AG04449 (cell line): ENCODE results near the gene TNK2.

Experiments
- CTCF ChIA-PET: fragments of 350-600 bp; formaldehyde crosslinking; extraction: SDS; loops from one replicate; lab custom pipeline; 2021; ENCODE audit warnings: antibody characterized with exemption; lab: Yijun Ruan, JAX
- POLR2A ChIA-PET: fragments of 400-600, 350-600 bp; formaldehyde crosslinking; extraction: SDS; loops from one replicate; lab custom pipeline; 2020; ENCODE audit warnings: antibody characterized with exemption, inconsistent platforms; lab: Yijun Ruan, JAX
- DNase-seq: peaks from one replicate; pipeline ENCODE4 v3.0.0-alpha.2; 2010; ENCODE audit warnings: low read depth, low spot score
- H3K4me3 ChIP-seq: 2 replicates; pipeline ENCODE4 v1.5.1; 2011; ENCODE audit warnings: low read depth, mild to moderate bottlenecking, control low read depth, low read length
- CTCF ChIP-seq: IDR thresholded peaks from one replicate; pipeline ENCODE4 v1.5.1; 2011; ENCODE audit warnings: mild to moderate bottlenecking, moderate library complexity, low read length, control low read depth, inconsistent platforms; ENCODE audit not compliant: insufficient read depth; ENCODE audit errors: missing control alignments

TNK2 gene

GRCh38 chr3:195887670-195888069, 20.7 kb downstream of the TNK2 start:
- ChIA-PET POLR2A (no interaction called here), CTCF (interaction anchor here (1.2 to 6.1 kb wide), 6 partner anchors 7 to 38 kb away, joined by 4 to 64 read pairs (median 10); no protein-coding TSS in a partner anchor)
- no peak overlapping the region for H3K4me3 ChIP-seq
- no peak for DNase-seq
- TF ChIP-seq CTCF = no peak

- no peak for TF ChIP-seq CTCF
- no peak for DNase-seq
- no peak overlapping the region for H3K4me3 ChIP-seq
- ChIA-PET CTCF (interaction anchor here (1.2 to 6.1 kb wide), 7 partner anchors 8 to 37 kb away, joined by 4 to 64 read pairs (median 7); no protein-coding TSS in a partner anchor), POLR2A (interaction anchor here (0.6 kb wide), 1 partner anchor 16 kb away, joined by 3 read pairs; no protein-coding TSS in a partner anchor)
These were observed 21.9 kb downstream of the TNK2 start for GRCh38 chr3:195886181-195887141.

- TF ChIP-seq CTCF = no peak
- ChIA-PET CTCF (interaction anchor here (0.9 to 6.1 kb wide), 5 partner anchors 9 to 35 kb away, joined by 3 to 64 read pairs (median 10); no protein-coding TSS in a partner anchor), POLR2A (interaction anchor here (0.6 kb wide), 1 partner anchor 15 kb away, joined by 3 read pairs; no protein-coding TSS in a partner anchor)
- no peak overlapping the region for H3K4me3 ChIP-seq
- DNase-seq = no peak
These were observed 23.1 kb downstream of the TNK2 start for GRCh38 chr3:195885036-195885891.

- no peak for TF ChIP-seq CTCF
These were observed 23.7 kb downstream of the TNK2 start for GRCh38 chr3:195884691-195885035.

GRCh38 chr3:195883801-195884200, 24.6 kb downstream of the TNK2 start:
- no peak for TF ChIP-seq CTCF
- CTCF ChIA-PET = interaction anchor here (1.5 to 6.1 kb wide), 3 partner anchors 11 to 33 kb away, joined by 4 to 64 read pairs (median 36); no protein-coding TSS in a partner anchor
- POLR2A ChIA-PET = no interaction called here

More at GRCh38 chr3:195884691-195885035, 23.7 kb downstream of the TNK2 start:
- ChIA-PET CTCF (interaction anchor here (0.9 to 6.1 kb wide), 3 partner anchors 10 to 25 kb away, joined by 6 to 64 read pairs (median 36); no protein-coding TSS in a partner anchor), POLR2A (no interaction called here)
- DNase-seq = no peak
- H3K4me3 ChIP-seq = no peak overlapping the region

More at GRCh38 chr3:195883801-195884200, 24.6 kb downstream of the TNK2 start:
- H3K4me3 ChIP-seq = no peak overlapping the region
- DNase-seq = no peak
